GM04503 (cell line): ENCODE data around the gene KRTAP6-2.

Experiments used
- DNase-seq: peaks from one replicate; pipeline ENCODE4 v3.0.0-alpha.2; 2012; ENCODE audit warnings: low read depth

KRTAP6-2 gene

DNA sequence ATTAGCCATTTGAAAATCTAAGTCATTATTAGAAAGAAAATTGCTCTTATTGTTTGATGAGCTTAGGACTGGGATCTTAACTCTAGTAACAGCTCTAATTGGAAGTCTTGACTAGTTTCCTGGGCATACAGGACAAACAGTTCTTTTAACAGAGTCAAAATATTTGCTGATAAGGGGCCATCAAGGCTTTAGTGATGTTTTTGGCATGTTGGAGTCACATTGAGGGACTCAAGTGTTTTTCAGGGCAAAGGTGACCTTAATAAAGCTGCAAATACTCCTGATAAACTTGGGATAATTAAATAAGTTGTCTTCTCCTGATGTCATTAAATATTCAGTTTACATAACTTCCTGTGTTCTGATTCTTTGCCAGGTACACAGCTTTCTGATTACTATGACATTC, 31.1 kb downstream of the KRTAP6-2 start:
- DNase-seq, result no peak

DNA sequence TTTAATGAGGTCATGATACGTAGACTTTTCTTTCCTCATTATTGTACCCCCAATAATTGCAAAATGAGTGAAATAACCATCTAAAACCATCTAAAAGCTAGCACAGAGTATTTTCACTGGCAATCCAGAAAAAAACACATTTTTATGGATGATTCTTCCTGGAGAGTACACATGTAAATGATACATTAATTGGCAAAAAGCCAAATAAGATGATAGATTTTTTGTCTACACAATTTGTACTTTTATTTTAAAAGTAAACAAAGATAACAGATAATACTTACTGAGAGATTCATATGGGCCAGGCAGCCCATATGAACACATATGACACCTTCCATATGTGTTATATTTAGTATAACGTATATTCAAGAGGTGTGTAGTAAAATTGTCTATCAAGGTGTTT, 35.1 kb downstream of the KRTAP6-2 start:
- DNase-seq, result no peak

DNA sequence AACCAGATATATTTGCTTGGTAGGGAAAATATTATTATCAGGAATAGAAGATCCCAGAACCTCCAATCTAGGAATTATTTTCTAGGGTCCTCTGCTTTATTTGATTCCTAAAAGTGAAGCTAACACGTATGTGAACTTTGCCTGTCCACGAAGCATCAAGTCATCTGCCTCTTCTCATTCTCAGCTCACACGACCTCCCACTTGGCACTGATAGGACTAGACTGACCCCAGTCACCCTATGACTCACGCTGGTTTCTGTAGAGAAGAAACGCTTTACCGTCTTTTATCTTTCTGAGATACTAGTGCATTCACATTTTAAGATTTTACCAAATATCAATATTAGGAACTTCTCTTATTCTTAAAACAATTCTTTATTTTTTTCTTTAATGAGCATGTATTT, 35.6 kb downstream of the KRTAP6-2 start:
- no peak for DNase-seq

DNA sequence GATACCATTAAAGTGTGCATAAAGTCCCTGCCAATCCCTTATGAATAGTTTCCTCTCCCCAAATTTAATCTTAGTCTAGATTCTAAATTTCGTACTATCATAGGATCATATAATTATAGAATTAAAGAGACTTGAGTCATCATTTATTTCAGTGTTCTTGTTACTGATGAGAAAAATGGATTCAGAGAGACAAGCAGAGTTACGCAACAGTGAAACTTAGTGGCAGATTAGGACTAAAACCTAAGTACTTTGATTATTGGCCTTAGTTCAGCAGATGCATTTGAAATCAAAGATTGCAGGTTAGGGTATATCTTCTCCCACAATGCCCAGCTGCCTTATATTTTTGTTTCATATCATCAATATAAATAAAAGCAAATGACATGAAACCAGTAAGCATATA, 36.7 kb downstream of the KRTAP6-2 start:
- DNase-seq, result no peak

DNA sequence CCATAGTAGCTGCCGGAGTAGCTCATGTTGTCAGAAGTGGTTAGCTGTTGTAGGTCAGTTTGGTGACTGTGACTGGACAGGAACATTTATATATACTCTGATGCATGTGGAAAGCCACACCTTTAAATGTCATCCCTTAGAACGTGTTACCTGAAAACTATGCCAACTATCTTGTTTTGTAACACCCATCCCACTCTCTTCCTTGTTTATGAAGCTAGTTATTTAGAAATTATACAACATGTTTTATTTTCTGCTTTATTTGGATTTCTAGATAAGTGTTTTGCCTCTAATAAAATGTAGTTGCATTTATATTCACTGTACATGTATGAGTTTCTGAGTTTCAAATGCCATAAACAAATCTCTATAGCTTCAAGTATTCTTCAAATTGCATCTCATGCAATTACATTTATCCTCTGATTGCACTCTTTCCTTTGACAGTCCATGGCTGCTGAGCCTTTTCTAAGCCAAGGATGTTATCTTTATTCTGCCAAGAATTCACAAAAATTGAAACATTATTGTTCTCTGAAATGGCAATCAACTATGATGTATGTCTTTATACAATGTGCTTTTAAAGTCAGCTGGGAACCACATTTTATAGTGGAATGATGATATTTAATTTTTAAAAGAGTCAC, 37.3 kb downstream of the KRTAP6-2 start, which contains the start of gene KRTAP19-7:
Gene KRTAP19-7, minus strand, starts transcription at position 51 of the 632 bp plus-strand sequence. Its CDS starts 25 bp downstream, at position 26.
- DNase-seq, result no peak

DNA sequence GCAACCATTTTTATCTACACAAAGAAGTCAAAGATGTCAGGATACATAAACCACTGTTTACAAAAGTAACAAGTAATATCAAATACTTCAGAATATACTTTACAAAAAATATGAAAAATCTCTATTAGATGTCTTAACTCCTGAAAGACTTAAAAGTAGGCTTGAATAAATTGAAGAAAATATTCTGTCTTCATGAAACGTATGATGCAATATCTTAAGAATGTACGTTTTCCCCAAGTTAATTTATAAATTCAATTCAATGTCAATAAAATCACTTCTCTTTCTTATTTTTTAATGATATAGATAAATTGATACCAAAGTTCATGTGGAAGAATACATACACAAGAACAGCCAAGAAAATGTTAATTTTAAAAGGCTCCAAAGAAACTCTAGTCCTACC, 43.6 kb downstream of the KRTAP6-2 start:
- no peak for DNase-seq

DNA sequence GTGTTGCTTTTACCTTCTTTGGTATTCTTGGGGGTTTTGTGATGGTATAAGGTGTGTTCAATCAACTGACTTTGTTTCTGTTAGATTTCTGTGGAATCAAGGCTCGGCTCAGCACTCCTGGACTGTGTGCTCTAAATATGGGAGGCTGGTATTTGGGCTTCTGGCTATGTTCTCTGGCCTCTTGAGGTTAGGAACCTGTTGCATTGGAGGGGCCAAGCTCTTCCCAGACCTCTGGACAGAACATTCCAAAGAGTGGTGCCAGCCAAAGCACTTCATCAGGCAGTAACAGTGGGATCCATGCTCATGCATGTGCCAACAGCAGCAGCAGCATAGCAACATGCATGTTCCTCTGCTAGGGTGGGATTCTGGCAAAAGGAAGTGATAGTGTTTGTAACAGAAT, 45.9 kb downstream of the KRTAP6-2 start:
- no peak for DNase-seq
